Loucy (cell line): ENCODE data around the gene SFTA2.
"Not testable (repeated sequence)": the region's sequence is repeated elsewhere in the genome, so short reads cannot be mapped to it uniquely, and the experiment has no call there.

Experiments used
- H2AFZ ChIP-seq: fragments of 200-600 bp; sonication (generic); 2 replicates; pipeline ENCODE4 v1.6.0; 2016; ENCODE audit warnings: antibody characterized with exemption, mild to moderate bottlenecking, low read length, moderate library complexity
- H3F3A ChIP-seq: fragments of 200-600 bp; 2 replicates; pipeline ENCODE4 v1.6.0; 2016; ENCODE audit warnings: antibody characterized with exemption, low read depth, mild to moderate bottlenecking
- H3K27me3 ChIP-seq: fragments of 200-600 bp; sonication (generic); 2 replicates; pipeline ENCODE4 v1.6.1; 2014; ENCODE audit warnings: low read length, mild to moderate bottlenecking; ENCODE audit not compliant: insufficient read depth, poor library complexity, severe bottlenecking
- H3K36me3 ChIP-seq: fragments of 200-600 bp; sonication (generic); 2 replicates; pipeline ENCODE4 v1.6.1; 2016; ENCODE audit warnings: low read length; ENCODE audit not compliant: insufficient read depth
- H3K4me1 ChIP-seq: fragments of 200-600 bp; sonication (generic); 2 replicates; pipeline ENCODE4 v1.5.1; 2014; ENCODE audit warnings: low read length, mild to moderate bottlenecking; ENCODE audit not compliant: insufficient read depth, poor library complexity, severe bottlenecking
- H3K4me2 ChIP-seq: fragments of 200-600 bp; sonication (generic); 2 replicates; pipeline ENCODE4 v1.6.0; 2014; ENCODE audit warnings: antibody characterized with exemption, low read length, low read depth, mild to moderate bottlenecking; ENCODE audit not compliant: poor library complexity, severe bottlenecking
- H3K4me3 ChIP-seq: fragments of 200-600 bp; sonication (generic); 2 replicates; pipeline ENCODE4 v1.5.1; 2014; ENCODE audit warnings: low read length, mild to moderate bottlenecking, mixed read lengths; ENCODE audit not compliant: poor library complexity, severe bottlenecking
- H3K79me2 ChIP-seq: fragments of 200-600 bp; sonication (generic); 2 replicates; pipeline ENCODE4 v1.6.1; 2014; ENCODE audit warnings: low read length; ENCODE audit not compliant: insufficient read depth
- H3K9ac ChIP-seq: fragments of 200-600 bp; sonication (generic); 2 replicates; pipeline ENCODE4 v1.6.0; 2014; ENCODE audit warnings: mild to moderate bottlenecking, low read depth, low read length, moderate library complexity; ENCODE audit not compliant: poor library complexity, severe bottlenecking
- H3K9me2 ChIP-seq: fragments of 200-600 bp; sonication (generic); replicated peaks from 2 replicates; pipeline ENCODE4 v1.6.1; 2016; ENCODE audit warnings: low read depth, low read length, mixed read lengths
- H3K9me3 ChIP-seq: fragments of 200-600 bp; sonication (generic); 2 replicates; pipeline ENCODE4 v1.6.1; 2014; ENCODE audit warnings: mild to moderate bottlenecking, antibody characterized with exemption, low read length, low read depth; ENCODE audit not compliant: insufficient read depth
- H4K20me1 ChIP-seq: fragments of 200-600 bp; sonication (generic); 2 replicates; pipeline ENCODE4 v1.6.0; 2014; ENCODE audit warnings: antibody characterized with exemption, low read length, mild to moderate bottlenecking; ENCODE audit not compliant: insufficient read depth, poor library complexity, severe bottlenecking
- EZH2phosphoT487 ChIP-seq: fragments of 200-600 bp; IDR thresholded peaks from 2 replicates; pipeline ENCODE4 v1.6.1; 2018; ENCODE audit warnings: antibody characterized with exemption, mild to moderate bottlenecking, moderate library complexity, borderline replicate concordance
- TF ChIP-seq, protein P1 (sequence below): fragments of 200-600 bp; sonication (generic); conservative IDR thresholded peaks from 2 replicates; pipeline ENCODE4 v1.5.1; 2014; ENCODE audit warnings: mild to moderate bottlenecking, antibody characterized with exemption, low read length

Gene SFTA2

DNA sequence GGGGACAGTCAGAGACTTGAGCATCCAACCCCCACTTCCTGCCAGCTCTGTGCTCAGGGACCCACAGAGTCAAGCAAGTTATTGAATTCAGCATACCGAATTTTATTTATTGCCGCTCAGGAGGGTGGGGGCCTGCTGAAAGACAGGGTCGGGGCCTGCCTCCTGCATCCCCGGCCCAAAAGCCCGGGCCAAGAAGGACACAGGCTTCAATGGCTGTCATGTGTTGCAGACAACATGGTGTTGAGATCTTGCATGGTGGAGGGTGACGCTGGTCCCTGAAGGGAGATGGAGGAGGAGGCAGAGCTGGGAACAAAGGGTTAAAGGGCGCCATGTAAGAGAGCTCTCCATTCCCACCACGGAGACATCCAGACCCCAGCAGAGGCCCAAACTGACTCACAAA, 698 bp downstream of the SFTA2 start:
- Histone ChIP-seq H3K4me3 (no peak overlapping the region), H2AFZ (no peak overlapping the region), H3K79me2 (no peaks in the 10 kb centered on the region), H3K9me3 (0 out of 2 replicates have a peak, but pooled peaks cover 4% of the 10 kb centered on the region), H3K4me1 (no peaks in the 10 kb centered on the region), H3K36me3 (peaks cover 6% of the 10 kb centered on the region; the same call in 1 of the 2 replicates), H3K9me2 (no peaks in the 10 kb centered on the region), H3K27me3 (no peaks in the 10 kb centered on the region), H4K20me1 (no peaks in the 10 kb centered on the region), H3K9ac (no peak overlapping the region), H3F3A (no peaks in the 10 kb centered on the region), H3K4me2 (no peak overlapping the region)
- TF ChIP-seq EZH2phosphoT487: no peak
- TF ChIP-seq, protein P1, sequence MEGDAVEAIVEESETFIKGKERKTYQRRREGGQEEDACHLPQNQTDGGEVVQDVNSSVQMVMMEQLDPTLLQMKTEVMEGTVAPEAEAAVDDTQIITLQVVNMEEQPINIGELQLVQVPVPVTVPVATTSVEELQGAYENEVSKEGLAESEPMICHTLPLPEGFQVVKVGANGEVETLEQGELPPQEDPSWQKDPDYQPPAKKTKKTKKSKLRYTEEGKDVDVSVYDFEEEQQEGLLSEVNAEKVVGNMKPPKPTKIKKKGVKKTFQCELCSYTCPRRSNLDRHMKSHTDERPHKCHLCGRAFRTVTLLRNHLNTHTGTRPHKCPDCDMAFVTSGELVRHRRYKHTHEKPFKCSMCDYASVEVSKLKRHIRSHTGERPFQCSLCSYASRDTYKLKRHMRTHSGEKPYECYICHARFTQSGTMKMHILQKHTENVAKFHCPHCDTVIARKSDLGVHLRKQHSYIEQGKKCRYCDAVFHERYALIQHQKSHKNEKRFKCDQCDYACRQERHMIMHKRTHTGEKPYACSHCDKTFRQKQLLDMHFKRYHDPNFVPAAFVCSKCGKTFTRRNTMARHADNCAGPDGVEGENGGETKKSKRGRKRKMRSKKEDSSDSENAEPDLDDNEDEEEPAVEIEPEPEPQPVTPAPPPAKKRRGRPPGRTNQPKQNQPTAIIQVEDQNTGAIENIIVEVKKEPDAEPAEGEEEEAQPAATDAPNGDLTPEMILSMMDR: no peak

DNA sequence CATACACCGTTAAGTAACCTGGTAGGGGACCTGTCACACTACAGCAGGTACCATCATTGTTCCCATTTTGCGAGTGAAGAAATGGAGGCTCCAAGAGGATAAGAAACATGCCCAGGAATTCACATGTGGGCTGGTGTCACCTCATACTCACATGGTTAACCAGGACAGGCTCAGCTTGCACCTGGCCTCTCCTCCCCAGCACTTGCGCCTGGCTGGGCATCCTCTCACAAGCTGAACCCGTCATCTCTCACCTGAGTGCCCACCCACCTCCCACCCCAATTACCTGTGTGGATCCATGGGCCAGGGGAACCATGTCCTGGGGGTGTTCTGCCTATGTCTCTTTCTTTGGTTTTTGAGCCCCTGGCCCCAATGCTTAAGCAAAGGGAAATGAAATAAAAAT, 1.5 kb downstream of the SFTA2 start:
- Histone ChIP-seq H2AFZ (no peak overlapping the region), H3K4me1 (no peaks in the 10 kb centered on the region), H4K20me1 (no peaks in the 10 kb centered on the region), H3K9me3 (0 out of 2 replicates have a peak, but pooled peaks cover 4% of the 10 kb centered on the region), H3K79me2 (no peaks in the 10 kb centered on the region), H3K36me3 (peaks cover 13% of the 10 kb centered on the region; the same call in 1 of the 2 replicates), H3K9me2 (no peaks in the 10 kb centered on the region), H3K27me3 (no peaks in the 10 kb centered on the region), H3K4me2 (no peak overlapping the region), H3K9ac (no peak overlapping the region), H3K4me3 (no peak overlapping the region), H3F3A (no peaks in the 10 kb centered on the region)
- TF ChIP-seq, protein P1: no peak
- no peak for TF ChIP-seq EZH2phosphoT487

DNA sequence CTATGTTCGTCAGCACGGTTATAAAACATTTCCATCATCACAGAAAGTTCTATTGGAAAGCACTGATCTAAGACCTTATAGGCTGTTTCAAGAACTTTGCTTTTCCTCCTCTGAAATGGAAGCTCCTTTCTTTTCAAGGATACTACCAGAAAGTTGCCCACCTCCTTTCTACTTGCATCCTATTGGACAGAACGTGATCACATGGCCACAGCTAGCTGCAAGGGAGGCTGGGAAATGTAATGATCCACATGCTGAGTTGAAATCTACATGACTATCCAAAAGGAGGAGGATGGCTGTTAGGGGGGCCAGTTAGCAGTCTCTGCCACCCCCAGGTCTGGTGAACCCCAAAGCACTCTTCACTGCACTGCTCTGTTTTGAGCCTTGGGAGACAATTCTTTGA, 3.3 kb downstream of the SFTA2 start:
- 0 out of 2 replicates have a peak, but pooled peaks cover 4% of the 10 kb centered on the region for H3K9me3 ChIP-seq
- H3K4me1 ChIP-seq: no peaks in the 10 kb centered on the region
- H4K20me1 ChIP-seq: no peaks in the 10 kb centered on the region
- H3K36me3 ChIP-seq: peaks cover 17% of the 10 kb centered on the region; the same call in 1 of the 2 replicates
- H3K27me3 ChIP-seq: no peaks in the 10 kb centered on the region
- no peaks in the 10 kb centered on the region for H3K79me2 ChIP-seq
- H3F3A ChIP-seq: no peaks in the 10 kb centered on the region
- TF ChIP-seq EZH2phosphoT487: no peak
- TF ChIP-seq, protein P1: no peak
- no peak overlapping the region for H3K4me3 ChIP-seq
- H2AFZ ChIP-seq: no peak overlapping the region
- H3K4me2 ChIP-seq: no peak overlapping the region
- H3K9ac ChIP-seq: no peak overlapping the region
- H3K9me2 ChIP-seq: no peaks in the 10 kb centered on the region

DNA sequence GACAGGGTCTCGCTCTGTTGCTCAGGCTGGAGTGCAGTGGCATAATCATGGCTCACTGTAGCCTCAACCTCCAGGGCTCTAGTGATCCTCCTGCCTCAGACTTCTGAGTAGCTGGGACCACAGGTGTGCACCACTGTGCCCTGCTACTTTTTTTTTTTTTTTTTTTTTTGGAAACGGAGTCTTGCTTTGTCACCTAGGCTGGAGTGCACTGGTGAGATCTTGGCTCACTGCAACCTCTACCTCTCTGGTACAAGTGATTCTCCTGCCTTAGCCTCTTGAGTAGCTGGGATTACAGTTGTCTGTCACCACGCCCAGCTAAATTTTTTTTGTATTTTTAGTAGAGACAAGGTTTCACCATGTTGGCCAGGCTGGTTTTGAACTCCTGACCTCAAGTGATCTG, 4.9 kb downstream of the SFTA2 start:
- not testable (repeated sequence) for H3K79me2 ChIP-seq, H2AFZ ChIP-seq, H3K27me3 ChIP-seq, H3K9ac ChIP-seq, H3K4me2 ChIP-seq, H3K9me3 ChIP-seq, H3K4me3 ChIP-seq, H3F3A ChIP-seq, H3K9me2 ChIP-seq, H3K4me1 ChIP-seq, H4K20me1 ChIP-seq
- peaks cover 30% of the 10 kb centered on the region; the same call in 1 of the 2 replicates for H3K36me3 ChIP-seq
